NT2/D1 (cell line): ENCODE results near the gene TSC1.

Experiments
- DNase-seq: peaks from one replicate; pipeline ENCODE4 v3.0.0-alpha.2; 2011; ENCODE audit warnings: low read depth, low spot score
- H3K27me3 ChIP-seq: 2 replicates; pipeline ENCODE4 v1.6.0; 2011; ENCODE audit warnings: mild to moderate bottlenecking; ENCODE audit not compliant: insufficient read length, insufficient read depth
- H3K36me3 ChIP-seq: 2 replicates; pipeline ENCODE4 v1.6.1; 2011; ENCODE audit warnings: mild to moderate bottlenecking, low read length, mixed read lengths; ENCODE audit not compliant: insufficient read depth, insufficient read length
- H3K4me1 ChIP-seq: 2 replicates; pipeline ENCODE4 v1.5.1; 2011; ENCODE audit not compliant: insufficient read depth, insufficient read length
- H3K4me3 ChIP-seq: 2 replicates; pipeline ENCODE4 v1.5.1; 2011; ENCODE audit warnings: low read depth; ENCODE audit not compliant: insufficient read length
- H3K9ac ChIP-seq: 2 replicates; pipeline ENCODE4 v1.6.0; 2011; ENCODE audit warnings: low read depth; ENCODE audit not compliant: insufficient read length
- H3K9me3 ChIP-seq: 2 replicates; pipeline ENCODE4 v1.5.1; 2011; ENCODE audit warnings: mild to moderate bottlenecking, low read length; ENCODE audit not compliant: insufficient read depth
- SUZ12 ChIP-seq: IDR thresholded peaks from 2 replicates; pipeline ENCODE4 v1.6.1; 2011; ENCODE audit not compliant: insufficient read length, insufficient read depth; ENCODE audit errors: extremely low read depth
- YY1 ChIP-seq: IDR thresholded peaks from 2 replicates; pipeline ENCODE4 v1.6.1; 2011; ENCODE audit not compliant: insufficient read length, insufficient read depth
- ZNF274 ChIP-seq: IDR thresholded peaks from 2 replicates; pipeline ENCODE4 v1.6.1; 2011; ENCODE audit warnings: mild to moderate bottlenecking, low read depth, low read length

The TSC1 gene

GRCh38 chr9:132927704-132928103 is 16.7 kb downstream of the TSC1 start:
- H3K9ac ChIP-seq, result no peak overlapping the region
- no peaks in the 10 kb centered on the region for H3K4me1 ChIP-seq
- H3K9me3 ChIP-seq, result no peaks in the 10 kb centered on the region
- no peak for DNase-seq
- H3K27me3 ChIP-seq, result no peaks in the 10 kb centered on the region
- peaks cover 74% of the 10 kb centered on the region for H3K36me3 ChIP-seq
- no peak for TF ChIP-seq ZNF274
- TF ChIP-seq YY1, result no peak
- TF ChIP-seq SUZ12, result no peak
- no peak overlapping the region for H3K4me3 ChIP-seq

- H3K9me3 ChIP-seq, result no peaks in the 10 kb centered on the region
- no peaks in the 10 kb centered on the region for H3K27me3 ChIP-seq
- no peak overlapping the region for H3K4me3 ChIP-seq
- DNase-seq, result no peak
- no peak for TF ChIP-seq ZNF274
- TF ChIP-seq SUZ12, result no peak
- TF ChIP-seq YY1, result no peak
- H3K9ac ChIP-seq, result no peak overlapping the region
- no peaks in the 10 kb centered on the region for H3K4me1 ChIP-seq
- peaks cover 90% of the 10 kb centered on the region for H3K36me3 ChIP-seq
Measured at GRCh38 chr9:132923346-132923902, 21.0 kb downstream of the TSC1 start.

GRCh38 chr9:132919614-132920268 is 24.7 kb downstream of the TSC1 start:
- H3K9ac ChIP-seq, result no peak overlapping the region
- H3K4me3 ChIP-seq, result no peak overlapping the region
- TF ChIP-seq SUZ12, result no peak
- no peak for TF ChIP-seq YY1
- no peak for TF ChIP-seq ZNF274
- no peaks in the 10 kb centered on the region for H3K4me1 ChIP-seq
- DNase-seq, result no peak
- no peaks in the 10 kb centered on the region for H3K9me3 ChIP-seq
- peaks cover 87% of the 10 kb centered on the region for H3K36me3 ChIP-seq
- H3K27me3 ChIP-seq, result no peaks in the 10 kb centered on the region

GRCh38 chr9:132914924-132915323 is 29.5 kb downstream of the TSC1 start:
- Histone ChIP-seq H3K9me3 (no peaks in the 10 kb centered on the region), H3K36me3 (peaks cover 79% of the 10 kb centered on the region), H3K27me3 (no peaks in the 10 kb centered on the region), H3K4me1 (no peaks in the 10 kb centered on the region), H3K4me3 (no peak overlapping the region), H3K9ac (no peak overlapping the region)
- TF ChIP-seq SUZ12 (no peak), ZNF274 (no peak), YY1 (no peak)
- no peak for DNase-seq

GRCh38 chr9:132912131-132912530 is 32.3 kb downstream of the TSC1 start:
- Histone ChIP-seq H3K4me1 (no peaks in the 10 kb centered on the region), H3K36me3 (peaks cover 76% of the 10 kb centered on the region), H3K4me3 (no peak overlapping the region), H3K27me3 (no peaks in the 10 kb centered on the region), H3K9me3 (no peaks in the 10 kb centered on the region), H3K9ac (no peak overlapping the region)
- DNase-seq, result no peak
- TF ChIP-seq ZNF274, result no peak
- TF ChIP-seq SUZ12, result no peak
- no peak for TF ChIP-seq YY1

GRCh38 chr9:132910376-132910775 is 34.0 kb downstream of the TSC1 start:
- Histone ChIP-seq H3K4me1 (no peaks in the 10 kb centered on the region), H3K9me3 (no peaks in the 10 kb centered on the region), H3K4me3 (no peak overlapping the region), H3K9ac (no peak overlapping the region), H3K36me3 (peaks cover 73% of the 10 kb centered on the region), H3K27me3 (no peaks in the 10 kb centered on the region)
- DNase-seq, result no peak
- no peak for TF ChIP-seq SUZ12
- no peak for TF ChIP-seq ZNF274
- no peak for TF ChIP-seq YY1

GRCh38 chr9:132909311-132909710 is 35.1 kb downstream of the TSC1 start:
- Histone ChIP-seq H3K27me3 (no peaks in the 10 kb centered on the region), H3K9me3 (no peaks in the 10 kb centered on the region), H3K4me1 (peaks cover 3% of the 10 kb centered on the region), H3K4me3 (no peak overlapping the region), H3K9ac (no peak overlapping the region), H3K36me3 (peaks cover 73% of the 10 kb centered on the region)
- no peak for TF ChIP-seq SUZ12
- TF ChIP-seq YY1, result no peak
- no peak for TF ChIP-seq ZNF274
- no peak for DNase-seq
